ENCODE measurements around the gene SLC28A1.
"Not testable (repeated sequence)": the region's sequence is repeated elsewhere in the genome, so short reads cannot be mapped to it uniquely, and the experiment has no call there.

SLC28A1 gene

DNA sequence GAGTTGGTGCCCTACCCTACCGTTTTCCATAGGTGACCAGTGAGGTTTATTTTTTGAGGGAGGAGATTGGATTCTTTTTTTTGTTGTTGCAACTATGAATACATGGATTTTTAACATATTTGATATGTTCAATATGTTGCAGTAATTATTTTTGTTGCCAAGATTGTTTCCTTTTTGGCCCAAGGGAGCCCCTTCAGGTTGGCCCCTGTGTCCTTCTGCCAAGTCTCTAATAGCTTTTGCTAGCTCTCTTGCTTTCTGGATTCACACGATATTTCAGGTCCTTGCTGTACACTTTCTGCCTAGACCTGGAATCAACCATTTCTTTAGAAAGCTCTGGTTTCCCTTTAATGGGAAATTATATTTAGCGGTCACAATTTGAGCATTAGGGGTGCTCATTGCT, 22.7 kb upstream of the SLC28A1 start:
- no peak for DNase-seq (ENCODE audit: low read depth in 1 of 2, low spot score in 1 of 2)

DNA sequence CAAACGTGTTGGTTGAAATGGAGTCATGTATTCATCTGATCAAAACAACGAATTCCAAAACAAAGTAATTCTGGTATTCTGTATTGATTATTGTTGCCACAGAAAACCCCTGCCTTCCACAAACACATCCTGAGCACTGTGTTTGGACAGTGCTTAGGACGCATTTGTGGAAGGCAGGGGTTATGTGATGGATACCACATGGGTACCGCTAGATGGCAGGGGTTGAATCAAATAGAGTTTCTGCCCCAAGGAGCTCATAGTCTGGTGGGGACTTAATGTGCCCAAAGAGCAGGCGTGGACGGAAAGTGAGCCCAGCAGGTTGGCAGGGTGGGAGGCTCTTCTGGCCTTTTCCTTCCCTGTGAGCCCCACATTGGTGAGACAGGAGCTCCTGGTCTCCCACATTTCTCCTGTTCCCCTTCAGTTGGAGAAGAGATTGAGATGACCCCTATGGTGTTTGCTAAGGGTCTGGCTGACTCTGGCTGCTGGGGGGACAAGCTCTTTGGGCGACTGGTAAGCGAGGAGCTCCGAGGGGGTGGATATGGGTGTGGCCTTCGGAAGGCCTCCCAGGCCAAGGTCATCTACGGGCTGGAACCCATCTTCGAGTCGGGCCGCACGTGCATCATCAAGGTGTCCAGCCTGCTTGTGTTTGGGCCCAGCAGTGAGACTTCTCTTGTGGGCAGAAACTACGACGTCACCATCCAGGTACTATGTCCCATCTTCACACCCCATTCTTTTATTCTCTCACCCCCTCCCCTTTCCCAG, 22.1 kb upstream of the SLC28A1 start:
- no peak for DNase-seq (ENCODE audit: low read depth in 1 of 2, low spot score in 1 of 2)

DNA sequence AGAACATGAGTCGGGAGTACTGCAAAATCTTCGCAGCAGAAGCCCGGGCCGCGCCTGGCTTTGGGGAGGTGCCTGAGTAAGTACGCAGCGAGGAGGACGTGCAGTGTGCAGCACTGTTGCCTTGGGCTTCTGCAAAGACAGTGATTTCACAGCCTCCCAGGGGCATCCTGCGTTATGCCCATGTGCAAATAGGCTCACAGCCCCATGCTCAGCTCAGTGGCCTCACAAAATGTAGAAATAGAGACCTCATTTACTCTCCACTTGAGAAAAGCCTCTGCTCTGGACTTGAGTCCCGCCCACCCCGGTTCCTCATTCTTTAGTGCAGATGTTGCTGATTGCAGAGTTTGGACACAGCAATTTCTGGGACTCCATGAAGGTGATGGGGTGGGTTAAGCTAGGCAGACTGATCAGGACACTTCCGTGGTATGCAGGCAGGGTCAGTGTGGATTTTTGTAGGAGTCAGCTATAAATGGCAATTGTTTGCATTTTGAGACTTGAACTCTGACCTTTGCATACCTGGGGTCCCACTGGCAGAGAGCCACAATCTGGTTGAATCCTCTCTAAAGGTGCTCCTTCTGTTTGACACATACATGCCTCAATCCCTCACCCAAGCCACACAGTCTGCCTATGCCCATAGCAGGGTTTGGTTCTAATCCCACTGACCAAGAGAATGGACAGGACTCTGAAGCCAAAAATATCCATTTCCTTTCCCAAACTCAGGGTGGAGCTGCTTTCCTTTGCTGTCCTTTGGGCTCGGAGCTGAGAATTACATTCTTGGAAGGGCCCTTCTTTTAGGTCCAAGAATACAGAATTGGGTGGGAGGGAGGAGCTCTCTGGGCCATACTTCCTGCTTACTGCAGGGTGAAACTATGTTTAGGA, 20.7 kb upstream of the SLC28A1 start:
- no peak for DNase-seq (ENCODE audit: low read depth in 1 of 2, low spot score in 1 of 2)

DNA sequence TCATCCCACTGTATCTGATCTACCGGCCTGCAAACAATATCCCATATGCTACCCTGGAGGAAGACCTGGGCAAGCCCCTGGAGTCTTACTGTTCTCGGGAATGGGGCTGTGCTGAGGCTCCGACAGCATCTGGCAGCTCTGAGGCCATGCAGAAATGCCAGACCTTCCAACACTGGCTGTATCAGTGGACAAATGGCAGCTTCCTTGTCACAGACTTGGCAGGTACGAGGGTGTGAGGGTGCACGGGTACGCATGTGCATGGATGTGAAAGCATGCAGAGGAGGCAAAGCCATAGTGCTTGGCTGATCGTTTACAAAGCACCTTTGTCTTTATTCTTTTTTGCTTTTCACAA, 20.0 kb upstream of the SLC28A1 start:
- no peak for DNase-seq (ENCODE audit: low read depth in 1 of 2, low spot score in 1 of 2)

DNA sequence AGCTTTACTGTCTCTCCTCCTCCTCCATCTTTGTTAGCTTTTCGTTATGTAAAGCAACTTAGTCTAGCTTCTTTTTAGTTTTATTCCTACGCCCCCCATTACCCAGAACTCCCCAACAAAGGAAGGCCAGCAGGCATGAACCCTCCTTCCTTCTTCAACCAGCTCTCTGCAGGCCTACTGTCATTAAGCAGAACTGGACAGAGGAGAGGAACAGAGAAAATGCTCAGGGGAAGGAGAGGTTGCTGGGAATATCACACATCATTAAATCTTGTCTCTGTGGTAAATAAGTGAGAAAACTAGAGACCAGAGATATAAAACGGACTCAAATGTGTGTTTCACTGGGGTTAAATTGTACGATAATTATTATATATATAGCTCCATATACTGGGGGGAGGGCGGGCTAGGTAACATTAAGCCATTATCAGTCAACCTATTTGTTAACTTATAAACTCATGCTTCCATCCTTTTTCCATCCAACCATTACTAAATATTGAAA, 19.3 kb upstream of the SLC28A1 start:
- DNase-seq (ENCODE audit: low read depth in 1 of 2, low spot score in 1 of 2), result no peak

DNA sequence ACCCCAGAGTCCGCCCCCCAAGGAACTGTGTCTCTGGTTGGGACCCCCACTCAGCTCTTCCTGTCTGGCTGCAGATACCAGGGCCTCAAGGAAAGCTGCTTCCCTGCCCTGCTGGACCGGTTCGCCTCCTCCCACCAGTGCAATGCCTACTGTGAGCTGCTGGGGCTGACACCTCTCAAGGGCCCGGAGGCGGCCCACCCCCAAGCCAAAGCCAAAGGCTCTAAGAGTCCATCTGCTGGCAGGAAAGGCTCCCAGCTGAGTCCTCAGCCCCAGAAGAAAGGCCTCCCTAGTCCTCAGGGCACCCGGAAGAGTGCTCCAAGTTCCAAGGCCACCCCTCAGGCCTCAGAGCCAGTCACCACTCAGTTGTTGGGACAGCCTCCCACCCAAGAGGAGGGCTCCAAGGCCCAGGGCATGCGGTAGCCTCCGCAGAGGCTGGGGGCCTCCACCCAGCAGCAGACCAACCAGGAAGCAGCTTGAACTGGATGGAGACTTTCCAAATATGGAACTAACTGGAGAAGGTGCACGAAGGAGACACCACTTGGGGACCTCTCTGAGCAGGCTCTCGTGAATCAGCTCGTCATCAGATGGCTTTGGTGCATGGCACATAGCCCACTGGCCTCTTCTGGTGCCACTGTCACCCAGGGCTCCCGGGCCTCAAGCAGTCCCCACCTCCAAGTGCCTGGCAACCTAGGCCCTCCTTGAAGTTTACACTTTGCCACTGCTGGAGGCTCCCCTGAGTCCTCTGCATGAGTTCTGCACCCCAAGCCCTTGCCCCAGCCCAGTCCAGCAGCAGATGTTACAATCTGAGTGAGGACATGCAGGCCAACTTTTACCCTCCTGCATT, 16.2 kb upstream of the SLC28A1 start:
- DNase-seq (ENCODE audit: low read depth in 1 of 2, low spot score in 1 of 2), result no peak

DNA sequence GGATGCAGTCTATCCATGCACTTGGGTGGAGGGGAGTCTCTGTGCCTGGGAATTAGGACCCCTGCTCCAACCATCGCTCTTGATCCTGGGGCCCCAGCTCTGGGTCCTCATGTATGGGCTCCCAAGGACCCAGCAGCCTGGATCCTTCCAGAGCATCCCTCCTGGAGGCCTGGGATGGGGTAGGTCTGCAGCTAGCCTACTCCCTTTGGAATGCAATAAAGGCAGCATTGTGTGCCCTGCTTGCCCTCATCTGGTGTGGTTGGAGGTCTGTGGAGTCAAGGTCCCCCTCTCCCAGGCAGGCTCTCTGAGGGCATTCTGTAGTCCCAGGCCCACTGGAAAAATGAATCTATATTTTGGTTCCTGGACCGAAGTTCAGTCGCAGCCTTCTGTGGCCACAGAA, 15.0 kb upstream of the SLC28A1 start:
- DNase-seq (ENCODE audit: low read depth in 1 of 2, low spot score in 1 of 2), result no peak

DNA sequence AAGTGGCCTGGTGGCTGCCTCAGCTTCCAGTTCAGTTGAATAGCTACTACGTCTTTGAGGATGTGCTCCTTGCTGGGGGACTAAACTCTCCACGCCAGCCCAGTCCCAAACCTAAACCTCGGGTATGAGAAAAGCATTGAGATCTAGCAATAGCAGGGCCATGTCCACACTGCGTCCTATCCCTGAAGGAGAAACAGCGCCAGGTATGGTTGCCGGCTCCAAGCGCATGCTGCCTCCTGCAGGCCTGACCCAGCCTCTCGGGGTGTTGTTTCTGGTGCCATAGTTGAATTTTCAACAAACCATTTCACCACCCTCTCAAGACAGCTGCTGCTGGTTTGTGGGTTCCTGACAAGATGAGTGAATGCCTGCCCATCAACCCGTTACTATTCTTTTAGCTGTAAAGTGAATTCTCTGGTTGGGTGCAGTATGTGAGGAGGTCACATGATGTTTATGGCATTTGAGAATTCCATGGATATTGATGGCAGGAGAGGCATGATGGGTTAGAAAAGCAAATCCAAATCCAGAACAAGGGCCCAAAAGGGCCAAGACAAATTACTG, 13.0 kb upstream of the SLC28A1 start:
- DNase-seq (ENCODE audit: low read depth in 1 of 2, low spot score in 1 of 2), result no peak

DNA sequence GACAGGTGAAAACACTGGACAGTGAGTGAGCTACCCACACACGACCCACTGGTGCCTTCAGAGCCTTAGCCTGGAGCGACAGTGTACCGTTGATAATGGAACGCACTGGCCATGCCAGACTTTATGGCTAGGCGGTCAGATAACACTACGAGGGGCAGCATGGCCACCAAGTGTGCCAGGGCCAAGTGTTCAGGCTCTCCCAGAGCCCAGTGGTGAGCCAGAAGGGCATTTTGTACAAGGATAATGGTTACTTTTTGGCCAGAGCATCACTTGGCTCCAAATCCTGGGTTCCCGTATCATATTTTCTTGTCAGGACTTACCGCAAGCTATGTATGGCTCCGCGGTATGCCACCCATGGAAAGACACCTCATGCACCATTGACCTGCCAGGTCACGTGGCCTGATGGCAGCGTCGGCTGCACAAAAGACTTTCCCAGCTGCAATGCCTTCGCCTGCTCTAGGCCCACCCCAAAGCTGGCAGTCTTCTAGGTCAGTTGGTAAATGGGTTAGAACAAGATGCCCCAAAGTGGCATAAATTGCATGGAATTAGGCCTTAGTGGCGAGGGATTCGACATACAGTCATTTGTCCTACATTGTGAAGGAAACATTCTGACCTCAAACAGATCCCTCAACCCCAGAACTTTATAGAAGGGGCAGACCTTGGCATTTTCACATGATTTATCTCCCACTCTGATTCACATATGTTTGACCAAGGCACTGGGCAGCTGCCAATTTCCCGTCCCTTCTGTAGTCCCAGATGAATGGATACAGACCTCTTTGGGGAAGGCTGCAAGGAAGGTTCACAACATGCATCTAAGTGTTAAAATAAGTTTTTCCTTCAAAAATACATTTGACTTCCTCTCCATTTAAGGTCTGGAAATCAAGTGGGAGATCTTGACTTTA, 12.2 kb upstream of the SLC28A1 start:
- no peak for DNase-seq (ENCODE audit: low read depth in 1 of 2, low spot score in 1 of 2)

DNA sequence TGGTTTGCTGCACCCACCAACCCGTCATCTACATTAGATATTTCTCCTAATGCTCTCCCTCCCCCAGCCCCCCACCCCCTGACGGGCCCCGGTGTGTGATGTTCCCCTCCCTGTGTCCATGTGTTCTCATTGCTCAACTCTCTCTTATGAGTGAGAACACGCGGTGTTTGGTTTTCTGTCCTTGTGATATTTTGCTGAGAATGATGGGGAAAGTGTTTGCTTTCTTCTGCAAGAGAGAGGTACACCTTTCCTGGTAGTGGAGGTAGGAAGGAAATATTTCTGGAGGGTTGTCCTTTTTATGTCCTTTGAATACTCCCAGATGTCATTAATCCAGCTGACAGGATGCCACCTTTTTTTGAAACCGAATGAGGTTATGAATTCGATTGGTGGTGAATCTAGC, 10.5 kb upstream of the SLC28A1 start:
- no peak for DNase-seq (ENCODE audit: low read depth in 1 of 2, low spot score in 1 of 2)

DNA sequence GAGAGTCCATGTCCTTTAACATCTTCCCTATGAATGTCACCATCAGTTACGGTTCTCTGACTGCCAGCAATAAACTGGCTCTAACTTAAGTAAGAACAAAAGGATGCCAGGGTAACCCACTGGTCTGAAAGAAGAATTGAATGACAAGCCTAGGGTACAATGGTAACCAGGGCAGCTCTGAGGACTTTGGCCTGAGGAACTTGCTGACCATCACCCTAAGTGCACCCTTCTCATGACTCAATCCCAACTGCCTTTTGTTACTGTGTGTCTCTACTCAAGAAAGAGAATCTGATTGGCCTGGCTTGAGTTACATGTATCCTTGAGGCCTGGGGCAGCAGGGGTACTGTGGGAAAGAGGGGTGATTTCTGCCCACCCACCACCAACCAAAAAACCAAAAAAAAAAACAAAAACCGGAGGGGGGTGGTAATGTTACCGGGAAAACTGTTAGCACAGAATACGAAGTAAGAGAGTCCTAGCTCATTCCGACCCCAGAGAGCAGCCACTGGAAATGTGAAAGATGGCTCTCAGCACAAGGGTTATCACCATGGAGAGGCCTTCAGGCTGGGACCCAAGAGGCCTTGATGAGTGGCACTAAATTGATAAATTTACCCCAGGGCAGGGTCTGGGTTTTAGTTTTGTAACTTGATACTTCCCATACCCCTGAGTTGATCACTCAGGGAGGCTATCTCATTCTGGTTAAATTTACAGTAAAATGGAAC, 9.3 kb upstream of the SLC28A1 start:
- DNase-seq (ENCODE audit: low read depth in 1 of 2, low spot score in 1 of 2), result no peak

DNA sequence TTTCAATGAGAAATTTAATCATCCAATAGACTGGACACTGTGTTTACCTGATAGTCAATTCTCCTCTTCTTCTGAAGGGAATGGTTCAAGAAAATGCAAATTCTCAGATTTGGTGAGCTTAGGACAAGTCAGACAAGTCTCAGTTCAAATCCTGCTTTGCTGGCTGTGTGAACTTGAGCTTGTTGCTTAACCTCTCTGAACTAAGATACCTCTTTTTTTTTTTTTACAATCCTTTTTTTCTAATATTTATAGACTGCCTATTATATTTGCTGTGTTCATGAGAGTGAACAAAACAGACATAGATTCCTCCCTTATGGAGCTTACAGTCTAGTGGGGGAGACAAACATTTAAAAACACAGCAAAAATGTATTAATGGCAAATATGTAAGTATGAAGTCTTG, 8.2 kb upstream of the SLC28A1 start:
- DNase-seq (ENCODE audit: low read depth in 1 of 2, low spot score in 1 of 2), result no peak

DNA sequence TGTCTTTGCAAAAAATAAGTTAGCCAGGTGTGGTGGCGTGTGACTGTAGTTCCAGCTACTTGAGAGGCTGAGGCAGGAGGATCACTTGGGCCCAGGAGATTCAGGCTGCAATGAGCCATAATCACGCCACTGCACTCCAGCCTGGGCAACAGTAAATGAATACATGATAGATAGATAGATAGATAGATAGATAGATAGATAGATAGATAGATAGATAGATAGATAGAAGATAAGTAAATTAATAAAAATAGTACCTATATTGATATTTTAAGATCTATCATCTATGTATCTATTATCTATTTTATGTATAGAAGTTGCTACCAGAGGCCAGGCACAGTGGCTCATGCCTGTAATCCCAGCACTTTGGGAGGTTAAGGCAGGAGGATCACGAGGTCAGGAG, 6.8 kb upstream of the SLC28A1 start:
- not testable (repeated sequence) for DNase-seq (ENCODE audit: low read depth in 1 of 2, low spot score in 1 of 2)

DNA sequence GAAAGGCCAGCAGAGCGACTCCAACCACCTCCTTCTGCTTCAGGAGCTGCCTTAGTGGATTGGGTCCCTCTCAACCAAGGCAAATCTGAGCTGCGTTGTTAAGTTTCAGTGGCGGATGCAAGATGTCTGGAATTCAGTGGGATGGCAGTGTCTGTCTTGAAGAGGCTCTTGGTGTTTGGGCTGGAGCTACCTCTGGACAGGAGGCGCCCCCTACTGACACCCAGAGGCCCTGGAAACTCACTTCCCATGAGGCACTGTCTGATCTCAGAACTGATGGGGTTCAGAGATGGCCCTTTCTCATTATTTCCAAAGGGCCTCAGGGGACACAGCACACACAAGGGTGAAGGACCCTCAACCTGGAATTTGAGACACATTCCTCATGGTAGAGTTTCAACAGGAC, 6.0 kb upstream of the SLC28A1 start:
- peak; percentile 14 to 45 for DNase-seq (ENCODE audit: low read depth in 1 of 2, low spot score in 1 of 2)

DNA sequence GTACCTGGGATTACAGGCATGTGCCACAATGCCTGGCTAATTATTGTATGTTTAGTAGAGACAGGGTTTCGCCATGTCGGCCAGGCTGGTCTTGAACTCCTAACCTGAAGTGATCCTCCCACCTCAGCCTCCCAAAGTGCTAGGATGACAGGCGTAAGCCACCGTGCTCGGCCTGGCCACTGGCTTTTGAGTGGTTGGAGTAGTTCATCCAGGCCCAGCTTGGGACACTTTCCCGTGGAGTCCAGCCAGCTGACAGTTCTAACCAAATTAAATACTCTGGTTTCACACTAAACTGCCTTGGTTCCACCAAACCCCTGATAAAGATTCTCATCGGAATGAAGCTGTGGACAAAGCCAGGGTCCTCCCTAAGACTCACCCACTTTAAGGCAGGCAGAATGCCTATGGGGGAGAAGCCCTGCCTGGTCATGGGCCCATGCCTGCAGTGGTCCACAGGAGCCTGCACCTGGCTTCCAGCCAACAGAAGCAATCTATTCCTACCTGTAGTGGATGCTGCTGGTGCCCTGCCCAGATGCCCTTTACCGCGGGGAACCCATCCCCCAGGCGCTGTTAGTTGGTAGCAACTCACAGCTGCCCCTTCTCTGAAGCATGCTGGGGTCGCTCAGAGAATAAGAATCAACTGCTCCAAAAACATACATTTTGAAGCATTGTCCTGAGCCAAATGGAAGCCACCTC, 5.2 kb upstream of the SLC28A1 start:
- DNase-seq (ENCODE audit: low read depth in 1 of 2, low spot score in 1 of 2), result no peak

DNA sequence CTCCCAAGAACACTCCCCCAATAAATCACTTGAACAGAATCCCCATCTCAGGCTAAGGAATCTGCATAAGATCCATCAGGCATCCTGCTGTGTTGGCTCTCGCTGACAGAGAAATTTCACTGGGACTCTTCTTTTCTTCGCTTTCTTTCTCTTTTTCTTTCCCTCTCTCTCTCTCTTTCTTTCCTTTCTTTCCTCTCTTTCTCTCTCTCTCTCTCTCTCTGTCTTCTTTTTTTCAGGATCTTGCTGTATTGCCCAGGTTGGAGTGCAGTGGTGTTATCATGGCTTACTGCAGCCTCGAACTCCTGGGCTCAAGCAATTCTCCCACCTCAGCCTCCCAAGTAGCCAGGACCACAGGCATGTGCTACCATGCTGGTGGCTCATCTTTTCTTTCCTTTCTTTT, 4.5 kb upstream of the SLC28A1 start:
- no peak for DNase-seq (ENCODE audit: low read depth in 1 of 2, low spot score in 1 of 2)

DNA sequence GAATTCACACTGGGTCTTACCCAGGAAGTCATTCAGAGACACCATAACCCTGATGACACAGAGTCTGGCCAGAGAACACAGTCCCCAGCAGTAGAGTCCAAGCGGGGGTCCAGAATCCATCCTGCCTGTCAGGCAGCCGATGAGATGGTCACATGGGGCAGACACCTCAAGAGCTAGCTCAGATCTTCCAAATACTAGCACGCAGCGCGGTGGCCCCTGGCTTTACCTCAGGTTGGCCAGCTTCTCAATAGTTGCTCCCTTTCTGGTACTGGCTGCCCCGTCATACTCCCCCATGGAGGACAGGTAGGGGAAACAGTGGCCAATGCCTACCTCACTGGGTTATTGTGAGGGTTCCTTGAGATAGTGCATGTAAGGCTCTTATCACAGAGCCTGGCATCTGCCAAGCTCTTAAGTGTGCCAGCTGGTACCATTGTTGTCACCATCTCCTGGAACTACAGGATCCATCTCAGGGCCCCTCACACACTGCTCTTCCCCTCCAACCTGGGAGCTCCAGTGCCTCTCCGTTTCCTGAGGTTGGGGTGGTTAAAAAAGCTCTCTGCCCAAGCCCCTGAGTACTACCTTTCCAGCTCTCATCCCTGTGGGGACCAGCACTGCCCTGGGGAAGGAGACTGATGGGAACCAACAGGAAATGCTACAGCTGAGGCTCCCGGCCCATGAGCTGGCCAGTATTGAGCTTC, 3.5 kb upstream of the SLC28A1 start:
- no peak for DNase-seq (ENCODE audit: low read depth in 1 of 2, low spot score in 1 of 2)

DNA sequence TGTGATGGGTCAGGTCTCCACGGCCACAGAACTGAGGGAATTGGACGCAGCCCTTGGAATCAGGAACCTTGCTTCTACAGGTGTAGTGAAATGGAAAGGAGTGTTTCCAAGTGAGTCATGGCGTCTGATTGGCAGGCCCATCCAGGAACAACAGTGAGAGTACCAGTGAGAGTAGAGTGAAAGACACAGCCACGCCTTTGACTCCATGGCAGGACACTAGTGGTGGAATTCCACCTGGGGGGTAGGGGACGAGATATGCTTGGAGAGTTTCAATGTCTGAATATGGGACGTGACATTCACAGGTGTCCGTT, 3.0 kb upstream of the SLC28A1 start:
- DNase-seq (ENCODE audit: low read depth in 1 of 2, low spot score in 1 of 2), result no peak

DNA sequence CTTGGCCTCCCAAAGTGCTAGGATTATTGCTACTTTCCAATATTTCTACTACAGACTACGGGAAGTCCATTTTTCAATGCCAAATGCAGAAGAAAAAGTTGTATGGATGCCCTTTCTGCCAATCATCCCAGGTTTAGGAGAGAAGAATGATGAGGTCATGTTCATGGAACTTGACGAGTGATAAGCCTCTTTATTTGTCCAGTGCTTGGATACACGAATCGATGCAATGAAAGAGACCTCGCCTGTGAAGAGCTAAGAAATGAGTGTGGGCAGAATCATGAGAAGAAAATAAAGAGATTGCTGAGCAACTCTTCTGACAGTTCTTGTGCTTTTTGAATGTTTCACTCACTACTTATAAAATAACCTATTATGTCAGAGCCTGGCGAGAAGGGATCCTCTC, 996 bp upstream of the SLC28A1 start:
- DNase-seq (ENCODE audit: low read depth in 1 of 2, low spot score in 1 of 2), result no peak

All from activated CD4-positive, alpha-beta T cell treated with anti-CD3 and anti-CD28 coated beads, Interleukin-2, amount 50 U/mL, for 24 hours (primary cell).